Measurements from ENCODE around the gene KCTD15.

GRCh38 chr19:33844478-33844877, 47.8 kb downstream of the KCTD15 start:
- TF ChIP-seq CTCF (IDR thresholded peaks at IDR 0.05) (no peak), POLR2A (IDR thresholded peaks at IDR 0.05) (no peak)
